Pancreas (tissue), 10 donors: Measurements from ENCODE around the gene SIRPG. TPM values are rescaled to one million over a fixed set of nuclear protein-coding genes. Genes with fewer than 3 reads are reported as not detected.

Source experiments
- ATAC-seq, 4 donors: fragments of 200-7000 bp; cut with Tn5 transposase; one replicate each; pipeline versions ENCODE4 v1.8.0 to v1.9.1; 2020; ENCODE audit warnings: mild to moderate bottlenecking in 4 of 4, moderate library complexity in 4 of 4
- DNase-seq, 6 donors: peaks; one replicate each; pipeline ENCODE4 v3.0.0-alpha.2; 2020
- FAIRE-seq: peaks from 2 replicates; lab custom pipeline; 2012; peaks lifted over from hg19 to GRCh38; lab: Jason Lieb, UNC
- H3K27ac ChIP-seq, 4 donors: fragments of 200-600 bp; sonication (generic); 1 replicate in 3 of 4; 2 replicates in 1 of 4; pipeline versions ENCODE4 v1.5.0 to v1.8.0; 2020
- H3K27me3 ChIP-seq, 4 donors: fragments of 200-600 bp; one replicate each; pipeline ENCODE4 v1.8.0; 2021
- H3K36me3 ChIP-seq, 3 donors: fragments of 200-600 bp; sonication (generic) in 1 of 3; one replicate each; pipeline versions ENCODE4 v1.5.0 to v1.8.0; 2020 to 2021
- H3K4me1 ChIP-seq, 3 donors: fragments of 200-600 bp; one replicate each; pipeline ENCODE4 v1.8.0; 2021
- H3K4me3 ChIP-seq, 4 donors: fragments of 200-600 bp; sonication (generic) in 2 of 4; one replicate each; pipeline versions ENCODE4 v1.5.0 to v1.8.0; 2020 to 2021
- H3K9me3 ChIP-seq, 4 donors: fragments of 200-600 bp; one replicate each; pipeline ENCODE4 v1.8.0; 2021
- CTCF ChIP-seq, 4 donors: fragments of 200-600 bp; sonication (generic) in 3 of 4; IDR thresholded peaks; one replicate each; pipeline versions ENCODE4 v1.5.0 to v1.8.0; 2021; ENCODE audit warnings: antibody characterized with exemption in 4 of 4
- WGBS, 2 donors: extraction: QIAGEN DNeasy Blood & Tissue Kit; methylation state at CpG; one replicate each; pipeline ENCODE4 v1.1.7; 2013; 5-methylcytosine and 5-hydroxymethylcytosine counted together
- intact Hi-C, 3 donors: fragments of 100-400 bp; cut with DNase I; formaldehyde crosslinking; loops; one replicate each; pipeline versions ENCODE4 v1.11.1 to v1.14.2; 2022
- polyA plus RNA-seq, 2 donors: library from polyadenylated mRNA; stranded (reverse); fragments of 200-250 nt; gene quantifications; one replicate each; pipeline ENCODE4 v1.2.3, GENCODE V29; 2013
- total RNA-seq, 6 donors: library from RNA; stranded (reverse); fragmentation: NEBNext Ultra II Directional in 4 of 6; extraction: Animal tissue kit (Norgen Biotek cat#: 25700) in 4 of 6; gene quantifications; one replicate each; pipeline versions ENCODE4 v1.2.1 to v1.2.4, GENCODE V29; 2021 to 2023
- donor health status: healthy with polysubstance abuse.
- donor health status: DM: no; HTN: no; CAD: no; lungs with moderate emphysema.
- donor health status: DM: no; HTN: no; CAD: no.
- donor health status: control.
- donor health status: control.
- donor health status: Bipolar disorder and iron deficiency.
- donor health status: DM: yes; HTN: yes; CAD: no.
- donor health status: DM: no; HTN: no; CAD: no.
- donor health status: DM: no; HTN: no; CAD: no.
- donor health status: DM: yes; HTN: yes; CAD: no.

The SIRPG gene
- total and polyA plus RNA-seq, 8 donors: 0.12 to 0.28 (median 0.21) TPM; not detected in 3

- peaks cover 0 to 3% (median 0%) of the 10 kb centered on the region in 4 donors for H3K27me3 ChIP-seq
- TF ChIP-seq CTCF (IDR thresholded peaks at IDR 0.05): no peak
- intact Hi-C loops: no loop called here
- DNase-seq (no peak), ATAC-seq (no peak), FAIRE-seq (no peak)
- no peak overlapping the region for H3K27ac ChIP-seq
- H3K4me1 ChIP-seq: no peaks in the 10 kb centered on the region
- no peaks in the 10 kb centered on the region for H3K9me3 ChIP-seq
- WGBS, 2 donors: 52 to 68% methylated on average over 1 of the region's 1 CpG
- no peaks in the 10 kb centered on the region for H3K36me3 ChIP-seq
- no peak overlapping the region for H3K4me3 ChIP-seq
These were observed 5.5 kb downstream of the SIRPG start for GRCh38 chr20:1652104-1652503.

- no peak overlapping the region for H3K27ac ChIP-seq
- H3K36me3 ChIP-seq: no peaks in the 10 kb centered on the region
- H3K4me3 ChIP-seq: no peak overlapping the region
- no peaks in the 10 kb centered on the region for H3K9me3 ChIP-seq
- H3K27me3 ChIP-seq: peaks cover 0 to 3% (median 0%) of the 10 kb centered on the region in 4 donors
- DNase-seq (no peak), FAIRE-seq (no peak), ATAC-seq (no peak)
- TF ChIP-seq CTCF (IDR thresholded peaks at IDR 0.05): no peak
- WGBS, 2 donors: 47 to 54% methylated on average over 3 of the region's 3 CpGs
- H3K4me1 ChIP-seq: no peaks in the 10 kb centered on the region
- intact Hi-C loops: no loop called here
These were observed 6.1 kb downstream of the SIRPG start for GRCh38 chr20:1651268-1652058.

GRCh38 chr20:1648101-1648500 lies 9.5 kb downstream of the SIRPG start:
- no peak for TF ChIP-seq CTCF (IDR thresholded peaks at IDR 0.05)
- FAIRE-seq: no peak
- no peak for ATAC-seq
- no peaks in the 10 kb centered on the region for H3K9me3 ChIP-seq
- no peak overlapping the region for H3K4me3 ChIP-seq
- no peaks in the 10 kb centered on the region for H3K36me3 ChIP-seq
- no peak overlapping the region for H3K27ac ChIP-seq
- H3K27me3 ChIP-seq: no peaks in the 10 kb centered on the region
- 41 to 56% methylated on average over 5 of the region's 5 CpGs for WGBS, 2 donors
- intact Hi-C loops: no loop called here
- no peaks in the 10 kb centered on the region for H3K4me1 ChIP-seq
- no peak for DNase-seq

GRCh38 chr20:1646975-1647431 lies 10.6 kb downstream of the SIRPG start:
- Histone ChIP-seq H3K36me3 (no peaks in the 10 kb centered on the region), H3K4me3 (no peak overlapping the region), H3K4me1 (no peaks in the 10 kb centered on the region), H3K27me3 (no peaks in the 10 kb centered on the region), H3K27ac (no peak overlapping the region), H3K9me3 (no peaks in the 10 kb centered on the region)
- no peak for DNase-seq
- FAIRE-seq: no peak
- WGBS, 2 donors: 73 to 88% methylated on average over 3 of the region's 3 CpGs
- TF ChIP-seq CTCF (IDR thresholded peaks at IDR 0.05): no peak
- ATAC-seq: no peak
- intact Hi-C loops: no loop called here
